HCT116 (cell line): ENCODE measurements around the gene AP5S1. TPM values are rescaled to one million over a fixed set of nuclear protein-coding genes. Genes with fewer than 3 reads are reported as not detected.

ENCODE experiments used
- ATAC-seq: fragments of 200-7000 bp; cut with Tn5 transposase; 2 replicates; pipeline ENCODE4 v1.9.1; 2020; ENCODE audit warnings: mild to moderate bottlenecking, moderate library complexity
- BruUV-seq: library from RNA; stranded (reverse); fragments of 400-500 nt; replicated peaks from 2 replicates; lab custom pipeline; 2021; lab: Mats Ljungman, UMichigan
- CTCF ChIA-PET: fragments of 300-600 bp; sonication (Branson Sonifier 250); formaldehyde crosslinking; loops from one replicate; lab custom pipeline; 2021; ENCODE audit warnings: antibody characterized with exemption; lab: Charles Lee
- POLR2A ChIA-PET: fragments of 300-600, 350-600 bp; sonication (Branson Sonifier 250); formaldehyde crosslinking; loops from one replicate; lab custom pipeline; 2021; ENCODE audit warnings: antibody characterized with exemption; lab: Charles Lee
- RAD21 ChIA-PET, 2 experiments: fragments of 300-600 bp; sonication (Branson Sonifier 250); formaldehyde crosslinking; loops; one replicate each; lab custom pipeline; 2023; ENCODE audit warnings: low total read pairs in 2 of 2; ENCODE audit not compliant: uncharacterized antibody in 2 of 2, unreplicated experiment in 2 of 2, low non-redundant PET in 1 of 2; lab: Charles Lee
- DNase-seq: peaks from one replicate; pipeline ENCODE4 v3.0.0-alpha.2; 2010; ENCODE audit warnings: low read depth, low spot score
- H2AFZ ChIP-seq: fragments of 200-600 bp; shearing (Covaris generic), sonication (generic); 2 replicates; pipeline ENCODE4 v1.6.1; 2017; ENCODE audit warnings: low read depth, mixed run types, mixed read lengths, antibody characterized with exemption, low read length; ENCODE audit not compliant: poor library complexity, severe bottlenecking
- H3K27ac ChIP-seq: 2 replicates; pipeline ENCODE4 v1.5.1; 2012; ENCODE audit warnings: low read depth, low read length
- H3K27me3 ChIP-seq: fragments of 200-600 bp; sonication (generic); 2 replicates; pipeline ENCODE4 v1.6.1; 2016; ENCODE audit warnings: mixed run types, low read length, mixed read lengths; ENCODE audit not compliant: insufficient read depth
- H3K36me3 ChIP-seq, 2 experiments: fragments of 200-500 bp in 1 of 2; fragments of 200-600 bp in 1 of 2; sonication (Bioruptor generic) in 1 of 2; sonication (generic) in 1 of 2; 2 replicates each; pipeline versions ENCODE4 v1.5.1 to v1.6.1; 2014 to 2016; ENCODE audit warnings: low read length in 2 of 2, inconsistent platforms in 1 of 2, mixed read lengths in 1 of 2, mixed run types in 1 of 2; ENCODE audit not compliant: insufficient read depth in 2 of 2, control insufficient read depth in 1 of 2
- H3K4me1 ChIP-seq, 2 experiments: fragments of 200-600 bp in 1 of 2; sonication (generic) in 1 of 2; 2 replicates each; pipeline versions ENCODE4 v1.5.1 to v1.6.1; 2012 to 2017; ENCODE audit warnings: low read length in 2 of 2, inconsistent platforms in 1 of 2, mild to moderate bottlenecking in 1 of 2, mixed read lengths in 1 of 2, mixed run types in 1 of 2, moderate library complexity in 1 of 2; ENCODE audit not compliant: insufficient read depth in 2 of 2, control insufficient read depth in 1 of 2
- H3K4me2 ChIP-seq: fragments of 200-600 bp; sonication (generic); 2 replicates; pipeline ENCODE4 v1.6.1; 2017; ENCODE audit warnings: mixed run types, low read length, mixed read lengths
- H3K4me3 ChIP-seq, 2 experiments: fragments of 200-600 bp in 1 of 2; sonication (generic) in 1 of 2; replicated peaks in 1 of 2; 2 replicates each; pipeline ENCODE4 v1.5.1; 2011 to 2016; ENCODE audit warnings: low read length in 2 of 2, control low read depth in 1 of 2, low read depth in 1 of 2, mild to moderate bottlenecking in 1 of 2, mixed read lengths in 1 of 2, mixed run types in 1 of 2
- H3K79me2 ChIP-seq: fragments of 200-600 bp; sonication (generic); 2 replicates; pipeline ENCODE4 v1.6.1; 2017; ENCODE audit warnings: mild to moderate bottlenecking, mixed run types, low read length, moderate library complexity, mixed read lengths; ENCODE audit not compliant: insufficient read depth
- H3K9ac ChIP-seq: fragments of 200-600 bp; sonication (generic); 2 replicates; pipeline ENCODE4 v1.6.1; 2016; ENCODE audit warnings: low read length, mixed read lengths
- H3K9me2 ChIP-seq: fragments of 200-600 bp; sonication (generic), shearing (Covaris generic); 2 replicates; pipeline ENCODE4 v1.6.1; 2017; ENCODE audit warnings: mixed run types, mild to moderate bottlenecking, moderate library complexity; ENCODE audit not compliant: insufficient read depth
- H3K9me3 ChIP-seq, 2 experiments: fragments of 200-500 bp in 1 of 2; fragments of 200-600 bp in 1 of 2; sonication (Bioruptor generic) in 1 of 2; sonication (generic) in 1 of 2; 2 replicates each; pipeline ENCODE4 v1.6.1; 2014 to 2017; ENCODE audit warnings: low read length in 2 of 2, mixed read lengths in 2 of 2, inconsistent platforms in 1 of 2, low read depth in 1 of 2, mild to moderate bottlenecking in 1 of 2, mixed run types in 1 of 2, moderate library complexity in 1 of 2; ENCODE audit not compliant: control insufficient read depth in 1 of 2, insufficient read depth in 1 of 2
- H4K20me1 ChIP-seq: fragments of 200-600 bp; sonication (generic), shearing (Covaris generic); 2 replicates; pipeline ENCODE4 v1.6.1; 2017; ENCODE audit warnings: mixed run types, mild to moderate bottlenecking, moderate library complexity; ENCODE audit not compliant: insufficient read depth
- ATF3 ChIP-seq: IDR thresholded peaks from 2 replicates; pipeline ENCODE4 v1.6.1; 2012
- CBX3 ChIP-seq: IDR thresholded peaks from 2 replicates; pipeline ENCODE4 v1.6.1; 2012; ENCODE audit warnings: low read depth
- CEBPB ChIP-seq: IDR thresholded peaks from 2 replicates; pipeline ENCODE4 v1.6.1; 2012; ENCODE audit warnings: low read depth
- CTCF ChIP-seq, 3 experiments: fragments of 200-600 bp in 1 of 3; sonication (generic) in 1 of 3; IDR thresholded peaks in 2 of 3; conservative IDR thresholded peaks in 1 of 3; 2 replicates each; pipeline ENCODE4 v1.5.1; 2012 to 2017; ENCODE audit warnings: low read depth in 2 of 3, low read length in 2 of 3, antibody characterized with exemption in 1 of 3, borderline replicate concordance in 1 of 3, control low read depth in 1 of 3, mild to moderate bottlenecking in 1 of 3, mixed read lengths in 1 of 3, mixed run types in 1 of 3, moderate library complexity in 1 of 3; ENCODE audit not compliant: insufficient read depth in 1 of 3
- ELF1 ChIP-seq: IDR thresholded peaks from 2 replicates; pipeline ENCODE4 v1.6.1; 2012; ENCODE audit warnings: low read depth, borderline replicate concordance
- EZH2 ChIP-seq: fragments of 200-600 bp; sonication (generic); IDR thresholded peaks from 2 replicates; pipeline ENCODE4 v1.6.1; 2017; ENCODE audit warnings: antibody characterized with exemption, mixed run types
- EZH2phosphoT487 ChIP-seq: fragments of 200-600 bp; IDR thresholded peaks from 2 replicates; pipeline ENCODE4 v1.6.1; 2018; ENCODE audit warnings: antibody characterized with exemption, borderline replicate concordance
- POLR2A ChIP-seq: IDR thresholded peaks from 2 replicates; pipeline ENCODE4 v1.7.0; 2011; ENCODE audit warnings: borderline replicate concordance; ENCODE audit not compliant: insufficient read depth, insufficient read length; ENCODE audit errors: extremely low read depth
- POLR2AphosphoS5 ChIP-seq: IDR thresholded peaks from 2 replicates; pipeline ENCODE4 v1.6.1; 2011; ENCODE audit warnings: mild to moderate bottlenecking, low read depth, low read length, moderate library complexity
- RAD21 ChIP-seq: IDR thresholded peaks from 2 replicates; pipeline ENCODE4 v1.6.1; 2012; ENCODE audit warnings: low read depth, mild to moderate bottlenecking
- REST ChIP-seq: IDR thresholded peaks from 2 replicates; pipeline ENCODE4 v1.6.1; 2012; ENCODE audit warnings: low read depth
- SP1 ChIP-seq: IDR thresholded peaks from 2 replicates; pipeline ENCODE4 v1.6.1; 2012; ENCODE audit warnings: low read depth
- SRF ChIP-seq: IDR thresholded peaks from 2 replicates; pipeline ENCODE4 v1.6.1; 2012; ENCODE audit warnings: low read depth
- TCF7L2 ChIP-seq: IDR thresholded peaks from 2 replicates; pipeline ENCODE4 v1.7.0; 2011; ENCODE audit warnings: borderline replicate concordance, inconsistent platforms; ENCODE audit not compliant: insufficient read depth, insufficient read length; ENCODE audit errors: extremely low read depth
- YY1 ChIP-seq: IDR thresholded peaks from 2 replicates; pipeline ENCODE4 v1.6.1; 2011; ENCODE audit warnings: low read length, low read depth, moderate library complexity, mild to moderate bottlenecking; ENCODE audit not compliant: insufficient replicate concordance; ENCODE audit errors: extremely low read depth
- ZNF274 ChIP-seq: fragments of 200-500 bp; sonication (Bioruptor generic); IDR thresholded peaks from 2 replicates; pipeline ENCODE4 v1.6.1; 2014; ENCODE audit warnings: mild to moderate bottlenecking, low read depth, low read length, inconsistent platforms
- intact Hi-C: fragments of 100-400 bp; cut with micrococcal nuclease; formaldehyde crosslinking; loops from 2 replicates; pipeline ENCODE4 v1.10.0; 2022
- total RNA-seq: library from RNA; stranded (reverse); gene quantifications from one replicate; pipeline ENCODE4 v1.2.1, GENCODE V29; 2021; ENCODE audit not compliant: unreplicated experiment
- TF ChIP-seq, protein P1 (sequence below): IDR thresholded peaks from 2 replicates; pipeline ENCODE4 v1.6.1; 2012
- TF ChIP-seq, protein P2 (sequence below): IDR thresholded peaks from 2 replicates; pipeline ENCODE4 v1.6.1; 2011; ENCODE audit warnings: mild to moderate bottlenecking, low read length, moderate library complexity; ENCODE audit not compliant: insufficient replicate concordance; ENCODE audit errors: extremely low read depth

AP5S1 gene
- total RNA-seq, 1 experiment from 2014 or later, result 12.1 TPM

DNA sequence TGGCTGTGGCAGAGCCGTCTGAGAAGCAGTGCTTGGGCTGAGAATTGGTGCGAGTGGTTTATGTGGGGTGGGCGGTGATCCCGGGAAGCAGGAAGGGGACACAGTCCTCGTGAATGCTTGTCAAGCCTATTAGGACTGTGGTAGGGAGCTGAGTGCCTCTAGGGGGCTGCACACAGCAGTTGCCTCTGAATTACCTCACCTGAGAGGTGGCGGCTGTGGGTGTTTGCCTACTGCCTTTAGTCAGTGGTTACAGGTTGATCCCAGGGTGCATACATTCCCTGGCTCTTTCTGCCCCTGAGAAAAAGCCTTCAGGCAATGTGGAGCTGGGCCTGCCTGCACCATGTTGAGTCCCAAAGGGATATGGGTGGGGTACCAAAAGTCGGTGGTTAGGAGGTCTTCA lies 5.2 kb downstream of the AP5S1 start:
- Histone ChIP-seq H3K9me2 (no peaks in the 10 kb centered on the region), H3K27ac (no peak overlapping the region), H3K79me2 (peaks cover 5% of the 10 kb centered on the region), H3K36me3 (peaks cover 4 to 5% of the 10 kb centered on the region in 2 experiments; a peak in 1 of 4 replicates), H3K4me1 (peaks cover 6 to 10% of the 10 kb centered on the region in 2 experiments), H3K4me2 (no peak overlapping the region), H3K27me3 (no peaks in the 10 kb centered on the region), H3K4me3 (no peak overlapping the region), H3K9me3 (no peaks in the 10 kb centered on the region), H2AFZ (no peak overlapping the region), H3K9ac (no peak overlapping the region), H4K20me1 (no peaks in the 10 kb centered on the region)
- intact Hi-C loops, result no loop called here
- ATAC-seq (no peak), DNase-seq (no peak)
- TF ChIP-seq SRF (no peak), CTCF (IDR thresholded peaks at IDR 0.05 in 2 of 3, conservative IDR thresholded peaks at IDR 0.05 in 1 of 3; ENCODE audit: borderline replicate concordance in 1 of 3, insufficient read depth in 1 of 3, low read depth in 2 of 3, low read length in 2 of 3) (no peak), POLR2AphosphoS5 (no peak), ATF3 (no peak), ELF1 (no peak), ZNF274 (no peak), CEBPB (no peak), CBX3 (no peak), RAD21 (no peak), EZH2 (no peak), REST (no peak), TCF7L2 (no peak), YY1 (no peak), POLR2A (no peak), EZH2phosphoT487 (no peak), SP1 (no peak)
- TF ChIP-seq, protein P1, sequence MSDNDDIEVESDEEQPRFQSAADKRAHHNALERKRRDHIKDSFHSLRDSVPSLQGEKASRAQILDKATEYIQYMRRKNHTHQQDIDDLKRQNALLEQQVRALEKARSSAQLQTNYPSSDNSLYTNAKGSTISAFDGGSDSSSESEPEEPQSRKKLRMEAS, result no peak
- TF ChIP-seq, protein P2, sequence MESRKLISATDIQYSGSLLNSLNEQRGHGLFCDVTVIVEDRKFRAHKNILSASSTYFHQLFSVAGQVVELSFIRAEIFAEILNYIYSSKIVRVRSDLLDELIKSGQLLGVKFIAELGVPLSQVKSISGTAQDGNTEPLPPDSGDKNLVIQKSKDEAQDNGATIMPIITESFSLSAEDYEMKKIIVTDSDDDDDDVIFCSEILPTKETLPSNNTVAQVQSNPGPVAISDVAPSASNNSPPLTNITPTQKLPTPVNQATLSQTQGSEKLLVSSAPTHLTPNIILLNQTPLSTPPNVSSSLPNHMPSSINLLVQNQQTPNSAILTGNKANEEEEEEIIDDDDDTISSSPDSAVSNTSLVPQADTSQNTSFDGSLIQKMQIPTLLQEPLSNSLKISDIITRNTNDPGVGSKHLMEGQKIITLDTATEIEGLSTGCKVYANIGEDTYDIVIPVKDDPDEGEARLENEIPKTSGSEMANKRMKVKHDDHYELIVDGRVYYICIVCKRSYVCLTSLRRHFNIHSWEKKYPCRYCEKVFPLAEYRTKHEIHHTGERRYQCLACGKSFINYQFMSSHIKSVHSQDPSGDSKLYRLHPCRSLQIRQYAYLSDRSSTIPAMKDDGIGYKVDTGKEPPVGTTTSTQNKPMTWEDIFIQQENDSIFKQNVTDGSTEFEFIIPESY, result no peak
- RAD21 ChIA-PET, result no interaction called here
- CTCF ChIA-PET, result interaction anchor here (0.6 kb wide), 1 partner anchor 29 kb away, joined by 3 read pairs; no protein-coding TSS in a partner anchor
- POLR2A ChIA-PET, result interaction anchor here (0.5 kb wide), 1 partner anchor 20 kb away, joined by 3 read pairs; no protein-coding TSS in a partner anchor
- no TSS peak for BruUV-seq
